Osteocyte (in vitro differentiated cells): ENCODE results near the gene AP1S1. TPM values are rescaled to one million over a fixed set of nuclear protein-coding genes. Genes with fewer than 3 reads are reported as not detected.
A peak's percentile ranks its signal among the peaks of the same experiment; 100 is the strongest.

Source experiments
- DNase-seq: peaks from one replicate; pipeline ENCODE4 v3.0.0; 2021; ENCODE audit warnings: mixed read lengths; ENCODE audit not compliant: unreplicated experiment; ENCODE audit errors: extremely low spot score
- H3K27ac Mint-ChIP-seq: one replicate; pipeline ENCODE4 v1.8.0; 2021; ENCODE audit warnings: mild to moderate bottlenecking, mixed read lengths; ENCODE audit not compliant: unreplicated experiment
- H3K27me3 Mint-ChIP-seq: one replicate; pipeline ENCODE4 v1.8.0; 2021; ENCODE audit warnings: mixed read lengths; ENCODE audit not compliant: unreplicated experiment
- H3K36me3 Mint-ChIP-seq: one replicate; pipeline ENCODE4 v1.8.0; 2021; ENCODE audit warnings: mixed read lengths; ENCODE audit not compliant: unreplicated experiment
- H3K4me1 Mint-ChIP-seq: one replicate; pipeline ENCODE4 v1.8.0; 2021; ENCODE audit warnings: mixed read lengths; ENCODE audit not compliant: unreplicated experiment
- H3K4me3 Mint-ChIP-seq: one replicate; pipeline ENCODE4 v1.8.0; 2021; ENCODE audit warnings: mild to moderate bottlenecking, moderate library complexity, mixed read lengths; ENCODE audit not compliant: unreplicated experiment
- H3K9me3 Mint-ChIP-seq: one replicate; pipeline ENCODE4 v1.8.0; 2021; ENCODE audit warnings: mixed read lengths; ENCODE audit not compliant: unreplicated experiment
- CTCF ChIP-seq: fragments of 200-600 bp; sonication (generic); IDR thresholded peaks from 2 replicates; pipeline ENCODE4 v1.5.0; 2021; ENCODE audit warnings: antibody characterized with exemption, mild to moderate bottlenecking, moderate library complexity
- total RNA-seq: library from RNA; stranded (reverse); gene quantifications from 2 replicates; pipeline ENCODE4 v1.2.1, GENCODE V29; 2021

Gene AP1S1
- total RNA-seq, 1 donor from 2014 or later, result 57.9 TPM

- H3K36me3 Mint-ChIP-seq, result peaks cover 14% of the 10 kb centered on the region
- H3K9me3 Mint-ChIP-seq, result no peaks in the 10 kb centered on the region
- no peak for DNase-seq
- no peak for TF ChIP-seq CTCF
- no peaks in the 10 kb centered on the region for H3K27me3 Mint-ChIP-seq
- peak overlapping the region; percentile 100 for H3K27ac Mint-ChIP-seq
- peak overlapping the region; percentile 23 for H3K4me3 Mint-ChIP-seq
- peaks cover 86% of the 10 kb centered on the region for H3K4me1 Mint-ChIP-seq
Measured at GRCh38 chr7:101124376-101125056, 29.8 kb upstream of the AP1S1 start.

GRCh38 chr7:101125989-101126650 is 28.2 kb upstream of the AP1S1 start:
- H3K27me3 Mint-ChIP-seq, result no peaks in the 10 kb centered on the region
- no peak for TF ChIP-seq CTCF
- no peaks in the 10 kb centered on the region for H3K9me3 Mint-ChIP-seq
- H3K27ac Mint-ChIP-seq, result peak overlapping the region; percentile 100
- peaks cover 91% of the 10 kb centered on the region for H3K4me1 Mint-ChIP-seq
- H3K4me3 Mint-ChIP-seq, result peak overlapping the region; percentile 93
- DNase-seq, result peak; percentile 91
- peaks cover 26% of the 10 kb centered on the region for H3K36me3 Mint-ChIP-seq

- peaks cover 91% of the 10 kb centered on the region for H3K4me1 Mint-ChIP-seq
- H3K27me3 Mint-ChIP-seq, result no peaks in the 10 kb centered on the region
- peak within 1 kb of the TSS; percentile 93 for H3K4me3 Mint-ChIP-seq
- peaks cover 33% of the 10 kb centered on the region for H3K36me3 Mint-ChIP-seq
- TF ChIP-seq CTCF, result peak; percentile 37
- peak within 1 kb of the TSS; percentile 100 for H3K27ac Mint-ChIP-seq
- no peaks in the 10 kb centered on the region for H3K9me3 Mint-ChIP-seq
- peak; percentile 97 for DNase-seq
Measured at GRCh38 chr7:101126651-101127459, 27.4 kb upstream of the AP1S1 start, which contains the start of gene SERPINE1. Gene SERPINE1 (plus strand): TSS chr7:101127104. CDS start chr7:101128394, 1,290 bp downstream.

GRCh38 chr7:101127460-101128039 is 26.7 kb upstream of the AP1S1 start:
- Mint-ChIP-seq H3K4me1 (peaks cover 90% of the 10 kb centered on the region), H3K27me3 (no peaks in the 10 kb centered on the region), H3K9me3 (no peaks in the 10 kb centered on the region), H3K36me3 (peaks cover 38% of the 10 kb centered on the region), H3K4me3 (peak overlapping the region; percentile 93), H3K27ac (peak overlapping the region; percentile 100)
- DNase-seq, result no peak
- no peak for TF ChIP-seq CTCF
